ENCODE measurements around the gene AGL.
"Not testable (repeated sequence)": the region's sequence is repeated elsewhere in the genome, so short reads cannot be mapped to it uniquely, and the experiment has no call there.

The AGL gene

GRCh38 chr1:99852648-99853047 lies 2.5 kb downstream of the AGL start:
- peaks cover 26% of the 10 kb centered on the region for H3K4me1 ChIP-seq (ENCODE audit: control insufficient read depth, low read length)
- H3F3A ChIP-seq (ENCODE audit: control insufficient read depth, insufficient read depth) = no peaks in the 10 kb centered on the region
- no peak overlapping the region for H3K4me2 ChIP-seq (ENCODE audit: low read length)
- H3K9me2 ChIP-seq (replicated peaks; ENCODE audit: control insufficient read depth, low read length) = no peaks in the 10 kb centered on the region
- peaks cover 19% of the 10 kb centered on the region for H3K36me3 ChIP-seq (ENCODE audit: control insufficient read depth, low read length)
- TF ChIP-seq, protein P1, sequence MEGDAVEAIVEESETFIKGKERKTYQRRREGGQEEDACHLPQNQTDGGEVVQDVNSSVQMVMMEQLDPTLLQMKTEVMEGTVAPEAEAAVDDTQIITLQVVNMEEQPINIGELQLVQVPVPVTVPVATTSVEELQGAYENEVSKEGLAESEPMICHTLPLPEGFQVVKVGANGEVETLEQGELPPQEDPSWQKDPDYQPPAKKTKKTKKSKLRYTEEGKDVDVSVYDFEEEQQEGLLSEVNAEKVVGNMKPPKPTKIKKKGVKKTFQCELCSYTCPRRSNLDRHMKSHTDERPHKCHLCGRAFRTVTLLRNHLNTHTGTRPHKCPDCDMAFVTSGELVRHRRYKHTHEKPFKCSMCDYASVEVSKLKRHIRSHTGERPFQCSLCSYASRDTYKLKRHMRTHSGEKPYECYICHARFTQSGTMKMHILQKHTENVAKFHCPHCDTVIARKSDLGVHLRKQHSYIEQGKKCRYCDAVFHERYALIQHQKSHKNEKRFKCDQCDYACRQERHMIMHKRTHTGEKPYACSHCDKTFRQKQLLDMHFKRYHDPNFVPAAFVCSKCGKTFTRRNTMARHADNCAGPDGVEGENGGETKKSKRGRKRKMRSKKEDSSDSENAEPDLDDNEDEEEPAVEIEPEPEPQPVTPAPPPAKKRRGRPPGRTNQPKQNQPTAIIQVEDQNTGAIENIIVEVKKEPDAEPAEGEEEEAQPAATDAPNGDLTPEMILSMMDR (IDR thresholded peaks at IDR 0.05; ENCODE audit: low read depth, low read length, poor library complexity, severe bottlenecking) = no peak
- no peak for TF ChIP-seq EZH2phosphoT487 (IDR thresholded peaks at IDR 0.05; ENCODE audit: borderline replicate concordance, low read length)
- H3K4me3 ChIP-seq (ENCODE audit: low read length) = no peak overlapping the region
- H3K79me2 ChIP-seq (ENCODE audit: control insufficient read depth, low read length) = peaks cover 18% of the 10 kb centered on the region
- no peak overlapping the region for H3K27ac ChIP-seq (ENCODE audit: low read depth, low read length)
- no peaks in the 10 kb centered on the region for H3K27me3 ChIP-seq (ENCODE audit: control insufficient read depth, low read length)
- no peaks in the 10 kb centered on the region for H4K20me1 ChIP-seq (ENCODE audit: control insufficient read depth, insufficient read depth, low read depth, low read length)
- H3K9me3 ChIP-seq (ENCODE audit: control insufficient read depth, insufficient read depth, low read length) = no peaks in the 10 kb centered on the region

DNA sequence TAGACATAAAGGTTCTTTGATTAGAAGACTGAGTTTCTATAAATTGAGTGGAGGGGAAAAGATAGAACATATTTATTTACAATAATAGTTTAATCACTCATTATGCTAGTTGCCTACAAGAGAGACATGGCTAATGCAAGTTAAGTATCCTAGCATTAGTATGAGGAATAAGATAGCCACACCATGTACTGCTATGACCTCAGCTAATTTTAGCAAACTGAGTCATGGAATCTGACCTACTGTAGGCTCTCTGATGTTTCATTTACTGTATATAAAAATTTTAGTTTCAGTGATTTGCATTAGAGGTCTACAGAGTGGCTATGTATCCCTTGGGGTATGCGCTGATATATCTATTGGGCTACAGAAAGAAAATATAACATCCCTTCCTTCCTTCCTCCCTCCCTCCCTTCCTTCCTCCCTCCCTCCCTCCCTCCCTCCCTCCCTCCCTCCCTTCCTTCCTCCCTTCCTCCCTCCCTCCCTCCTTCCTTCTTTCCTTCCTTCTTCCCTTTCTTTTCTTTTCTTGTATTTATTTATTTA lies 5.8 kb downstream of the AGL start:
- H3K9me3 ChIP-seq (ENCODE audit: control insufficient read depth, insufficient read depth, low read length) = no peaks in the 10 kb centered on the region
- no peak overlapping the region for H3K4me2 ChIP-seq (ENCODE audit: low read length)
- TF ChIP-seq, protein P1 (IDR thresholded peaks at IDR 0.05; ENCODE audit: low read depth, low read length, poor library complexity, severe bottlenecking) = no peak
- TF ChIP-seq EZH2phosphoT487 (IDR thresholded peaks at IDR 0.05; ENCODE audit: borderline replicate concordance, low read length) = no peak
- H3K4me1 ChIP-seq (ENCODE audit: control insufficient read depth, low read length) = peaks cover 9% of the 10 kb centered on the region
- no peak overlapping the region for H3K27ac ChIP-seq (ENCODE audit: low read depth, low read length)
- H3K79me2 ChIP-seq (ENCODE audit: control insufficient read depth, low read length) = peaks cover 10% of the 10 kb centered on the region
- no peaks in the 10 kb centered on the region; the same call in 1 of the 2 replicates for H4K20me1 ChIP-seq (ENCODE audit: control insufficient read depth, insufficient read depth, low read depth, low read length)
- no peaks in the 10 kb centered on the region for H3K9me2 ChIP-seq (replicated peaks; ENCODE audit: control insufficient read depth, low read length)
- no peaks in the 10 kb centered on the region for H3F3A ChIP-seq (ENCODE audit: control insufficient read depth, insufficient read depth)
- peaks cover 26% of the 10 kb centered on the region for H3K36me3 ChIP-seq (ENCODE audit: control insufficient read depth, low read length)
- H3K27me3 ChIP-seq (ENCODE audit: control insufficient read depth, low read length) = no peaks in the 10 kb centered on the region
- no peak overlapping the region for H3K4me3 ChIP-seq (ENCODE audit: low read length)

DNA sequence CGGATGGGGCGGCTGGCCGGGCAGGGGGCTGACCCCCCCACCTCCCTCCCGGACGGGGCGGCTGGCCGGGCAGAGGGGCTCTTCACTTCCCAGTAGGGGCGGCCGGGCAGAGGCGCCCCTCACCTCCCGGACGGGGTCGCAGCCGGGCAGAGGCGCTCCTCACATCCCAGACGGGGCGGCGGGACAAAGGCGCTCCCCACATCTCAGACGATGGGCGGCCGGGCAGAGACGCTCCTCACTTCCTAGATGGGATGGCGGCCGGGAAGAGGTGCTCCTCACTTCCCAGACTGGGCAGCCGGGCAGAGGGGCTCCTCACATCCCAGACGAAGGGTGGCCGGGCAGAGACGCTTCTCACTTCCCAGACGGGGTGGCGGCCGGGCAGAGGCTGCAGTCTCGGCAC lies 6.9 kb downstream of the AGL start:
- H3K4me3 ChIP-seq (ENCODE audit: low read length); H3K4me2 ChIP-seq (ENCODE audit: low read length); H3K79me2 ChIP-seq (ENCODE audit: control insufficient read depth, low read length); H3K9me2 ChIP-seq (replicated peaks; ENCODE audit: control insufficient read depth, low read length); H3K27ac ChIP-seq (ENCODE audit: low read depth, low read length); H3K9me3 ChIP-seq (ENCODE audit: control insufficient read depth, insufficient read depth, low read length); H4K20me1 ChIP-seq (ENCODE audit: control insufficient read depth, insufficient read depth, low read depth, low read length); H3K4me1 ChIP-seq (ENCODE audit: control insufficient read depth, low read length); H3F3A ChIP-seq (ENCODE audit: control insufficient read depth, insufficient read depth); H3K27me3 ChIP-seq (ENCODE audit: control insufficient read depth, low read length): not testable (repeated sequence)
- H3K36me3 ChIP-seq (ENCODE audit: control insufficient read depth, low read length) = peaks cover 34% of the 10 kb centered on the region

DNA sequence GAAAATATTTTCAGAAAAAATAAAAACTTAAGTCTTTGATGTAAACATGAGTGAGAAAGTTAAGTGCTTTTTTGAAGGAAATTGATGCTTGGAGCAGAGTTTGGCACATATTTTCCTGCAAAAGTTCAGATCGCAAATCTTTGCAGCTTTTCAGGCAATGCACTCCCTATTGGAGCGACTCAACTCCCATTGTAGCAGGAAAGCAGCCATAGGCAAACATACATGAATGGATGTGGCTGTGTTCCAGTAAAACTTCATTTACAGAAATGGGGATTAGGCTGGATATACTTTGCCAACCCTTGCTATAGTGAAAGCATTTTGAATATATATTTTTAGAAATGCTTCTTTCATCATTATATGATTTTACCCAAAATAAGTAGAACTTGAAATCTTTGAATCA lies 8.1 kb downstream of the AGL start:
- H3F3A ChIP-seq (ENCODE audit: control insufficient read depth, insufficient read depth) = no peaks in the 10 kb centered on the region
- H3K9me2 ChIP-seq (replicated peaks; ENCODE audit: control insufficient read depth, low read length) = no peaks in the 10 kb centered on the region
- H3K27ac ChIP-seq (ENCODE audit: low read depth, low read length) = no peak overlapping the region
- no peak overlapping the region for H3K4me2 ChIP-seq (ENCODE audit: low read length)
- H3K36me3 ChIP-seq (ENCODE audit: control insufficient read depth, low read length) = peaks cover 37% of the 10 kb centered on the region
- H3K4me1 ChIP-seq (ENCODE audit: control insufficient read depth, low read length) = no peaks in the 10 kb centered on the region
- H3K9me3 ChIP-seq (ENCODE audit: control insufficient read depth, insufficient read depth, low read length) = no peaks in the 10 kb centered on the region
- H3K79me2 ChIP-seq (ENCODE audit: control insufficient read depth, low read length) = no peaks in the 10 kb centered on the region
- H3K27me3 ChIP-seq (ENCODE audit: control insufficient read depth, low read length) = no peaks in the 10 kb centered on the region
- no peak for TF ChIP-seq EZH2phosphoT487 (IDR thresholded peaks at IDR 0.05; ENCODE audit: borderline replicate concordance, low read length)
- TF ChIP-seq, protein P1 (IDR thresholded peaks at IDR 0.05; ENCODE audit: low read depth, low read length, poor library complexity, severe bottlenecking) = no peak
- no peak overlapping the region for H3K4me3 ChIP-seq (ENCODE audit: low read length)
- H4K20me1 ChIP-seq (ENCODE audit: control insufficient read depth, insufficient read depth, low read depth, low read length) = no peaks in the 10 kb centered on the region; the same call in 1 of the 2 replicates
